DOHH2 (cell line): ENCODE results near the gene YIPF5.

Experiments
- H3F3A ChIP-seq: fragments of 200-600 bp; sonication (generic), shearing (Covaris generic); 2 replicates; pipeline ENCODE4 v1.6.0; 2016; ENCODE audit warnings: antibody characterized with exemption, mild to moderate bottlenecking; ENCODE audit not compliant: control insufficient read depth, insufficient read depth
- H3K27ac ChIP-seq: fragments of 200-600 bp; sonication (generic); 2 replicates; pipeline ENCODE4 v1.5.1; 2014; ENCODE audit warnings: low read depth, mild to moderate bottlenecking, low read length, moderate library complexity
- H3K27me3 ChIP-seq: fragments of 200-600 bp; sonication (generic); 2 replicates; pipeline ENCODE4 v1.6.1; 2014; ENCODE audit warnings: mild to moderate bottlenecking, low read length, mixed read lengths; ENCODE audit not compliant: control insufficient read depth
- H3K36me3 ChIP-seq: fragments of 200-600 bp; sonication (generic); 2 replicates; pipeline ENCODE4 v1.6.1; 2014; ENCODE audit warnings: mild to moderate bottlenecking, low read length, moderate library complexity, mixed read lengths; ENCODE audit not compliant: control insufficient read depth
- H3K4me1 ChIP-seq: fragments of 200-600 bp; sonication (generic); 2 replicates; pipeline ENCODE4 v1.6.1; 2014; ENCODE audit warnings: mild to moderate bottlenecking, low read length, mixed read lengths; ENCODE audit not compliant: control insufficient read depth
- H3K4me2 ChIP-seq: fragments of 200-600 bp; sonication (generic); 2 replicates; pipeline ENCODE4 v1.6.0; 2014; ENCODE audit warnings: mild to moderate bottlenecking, low read length, moderate library complexity
- H3K4me3 ChIP-seq: fragments of 200-600 bp; sonication (generic); 2 replicates; pipeline ENCODE4 v1.5.1; 2014; ENCODE audit warnings: mild to moderate bottlenecking, low read length, mixed read lengths
- H3K79me2 ChIP-seq: fragments of 200-600 bp; sonication (generic); 2 replicates; pipeline ENCODE4 v1.6.1; 2014; ENCODE audit warnings: mild to moderate bottlenecking, low read length, mixed read lengths; ENCODE audit not compliant: control insufficient read depth
- H3K9me2 ChIP-seq: fragments of 200-600 bp; sonication (generic); replicated peaks from 2 replicates; pipeline ENCODE4 v1.6.1; 2014; ENCODE audit warnings: mild to moderate bottlenecking, low read length, mixed read lengths; ENCODE audit not compliant: control insufficient read depth
- H3K9me3 ChIP-seq: fragments of 200-600 bp; sonication (generic); 2 replicates; pipeline ENCODE4 v1.6.1; 2014; ENCODE audit warnings: antibody characterized with exemption, low read length, mixed read lengths; ENCODE audit not compliant: control insufficient read depth, insufficient read depth
- H4K20me1 ChIP-seq: fragments of 200-600 bp; sonication (generic); 2 replicates; pipeline ENCODE4 v1.6.0; 2014; ENCODE audit warnings: low read depth, mild to moderate bottlenecking, antibody characterized with exemption, low read length, moderate library complexity; ENCODE audit not compliant: control insufficient read depth, insufficient read depth
- EZH2phosphoT487 ChIP-seq: fragments of 200-600 bp; sonication (generic); IDR thresholded peaks from 2 replicates; pipeline ENCODE4 v1.6.1; 2017; ENCODE audit warnings: borderline replicate concordance, mild to moderate bottlenecking, antibody characterized with exemption, low read length, moderate library complexity, mixed read lengths
- TF ChIP-seq, protein P1 (sequence below): fragments of 200-600 bp; sonication (generic); IDR thresholded peaks from one replicate; pipeline ENCODE4 v1.5.1; 2014; ENCODE audit warnings: antibody characterized with exemption, mild to moderate bottlenecking, low read depth, low read length; ENCODE audit not compliant: poor library complexity, severe bottlenecking

Gene YIPF5

DNA sequence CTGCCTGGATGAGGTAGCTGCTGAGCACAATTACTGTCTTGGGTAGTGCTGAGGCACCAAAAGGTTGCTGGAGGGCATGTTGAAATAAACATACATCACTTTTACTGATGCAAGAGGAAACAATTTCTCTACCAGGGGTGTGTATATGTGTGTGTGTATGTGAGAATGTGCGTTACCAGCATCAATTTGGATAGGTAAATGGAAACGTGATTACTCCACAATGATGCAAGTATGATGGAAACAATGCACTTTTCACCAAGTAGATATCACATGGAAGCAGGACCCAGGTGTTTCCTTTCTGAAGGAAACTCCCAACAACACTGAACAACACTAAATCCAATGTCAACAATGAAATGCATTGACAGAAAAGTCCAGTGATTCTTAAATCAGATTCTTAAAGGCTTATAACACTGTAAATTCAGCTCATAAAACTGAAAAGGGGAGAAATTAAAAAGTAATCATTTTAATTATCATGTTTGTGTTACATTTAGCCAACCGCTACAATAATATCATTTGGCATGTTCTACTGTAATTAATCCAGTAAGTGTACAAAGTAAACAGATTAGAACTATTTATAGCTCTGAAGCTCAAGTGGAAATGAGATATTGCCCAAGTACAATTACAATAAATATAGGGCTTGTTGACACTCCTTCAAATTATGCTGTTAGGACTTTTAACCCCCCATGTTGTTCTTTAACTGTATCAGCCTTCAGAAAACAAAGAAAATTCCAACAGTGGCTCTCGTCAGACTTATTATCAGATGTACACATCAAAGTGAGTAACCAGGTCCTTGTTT, 25.3 kb downstream of the YIPF5 start:
- H3F3A ChIP-seq = no peaks in the 10 kb centered on the region
- peaks cover 17% of the 10 kb centered on the region for H3K4me1 ChIP-seq
- no peaks in the 10 kb centered on the region for H3K36me3 ChIP-seq
- no peaks in the 10 kb centered on the region for H3K9me2 ChIP-seq
- H4K20me1 ChIP-seq = no peaks in the 10 kb centered on the region
- H3K27me3 ChIP-seq = no peaks in the 10 kb centered on the region
- H3K79me2 ChIP-seq = no peaks in the 10 kb centered on the region
- no peak overlapping the region for H3K4me2 ChIP-seq
- no peak overlapping the region for H3K4me3 ChIP-seq
- H3K9me3 ChIP-seq = no peaks in the 10 kb centered on the region
- no peak overlapping the region for H3K27ac ChIP-seq
- no peak for TF ChIP-seq EZH2phosphoT487
- TF ChIP-seq, protein P1, sequence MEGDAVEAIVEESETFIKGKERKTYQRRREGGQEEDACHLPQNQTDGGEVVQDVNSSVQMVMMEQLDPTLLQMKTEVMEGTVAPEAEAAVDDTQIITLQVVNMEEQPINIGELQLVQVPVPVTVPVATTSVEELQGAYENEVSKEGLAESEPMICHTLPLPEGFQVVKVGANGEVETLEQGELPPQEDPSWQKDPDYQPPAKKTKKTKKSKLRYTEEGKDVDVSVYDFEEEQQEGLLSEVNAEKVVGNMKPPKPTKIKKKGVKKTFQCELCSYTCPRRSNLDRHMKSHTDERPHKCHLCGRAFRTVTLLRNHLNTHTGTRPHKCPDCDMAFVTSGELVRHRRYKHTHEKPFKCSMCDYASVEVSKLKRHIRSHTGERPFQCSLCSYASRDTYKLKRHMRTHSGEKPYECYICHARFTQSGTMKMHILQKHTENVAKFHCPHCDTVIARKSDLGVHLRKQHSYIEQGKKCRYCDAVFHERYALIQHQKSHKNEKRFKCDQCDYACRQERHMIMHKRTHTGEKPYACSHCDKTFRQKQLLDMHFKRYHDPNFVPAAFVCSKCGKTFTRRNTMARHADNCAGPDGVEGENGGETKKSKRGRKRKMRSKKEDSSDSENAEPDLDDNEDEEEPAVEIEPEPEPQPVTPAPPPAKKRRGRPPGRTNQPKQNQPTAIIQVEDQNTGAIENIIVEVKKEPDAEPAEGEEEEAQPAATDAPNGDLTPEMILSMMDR = no peak

DNA sequence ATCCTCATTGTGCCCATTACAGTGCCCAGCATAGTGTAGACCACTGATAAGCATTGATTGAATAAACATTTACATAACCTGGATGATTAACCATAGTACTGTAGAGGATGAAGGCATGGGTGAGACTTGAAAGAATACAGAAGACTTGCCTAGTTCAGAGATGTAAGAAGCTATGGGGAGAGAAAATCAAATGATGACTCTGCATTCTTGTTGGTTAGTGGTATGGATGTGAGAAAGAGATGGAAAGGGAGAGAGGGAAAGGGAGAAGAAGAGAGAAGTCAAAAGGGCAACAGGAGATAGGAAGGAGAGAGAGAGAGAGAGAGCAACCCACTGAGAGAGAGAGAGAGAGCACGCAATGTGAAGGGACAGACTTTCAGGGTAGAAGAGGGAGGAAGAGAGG, 26.8 kb downstream of the YIPF5 start:
- Histone ChIP-seq H3K4me3 (no peak overlapping the region), H4K20me1 (no peaks in the 10 kb centered on the region), H3K36me3 (no peaks in the 10 kb centered on the region), H3F3A (no peaks in the 10 kb centered on the region), H3K27ac (no peak overlapping the region), H3K4me1 (peaks cover 17% of the 10 kb centered on the region), H3K4me2 (no peak overlapping the region), H3K27me3 (no peaks in the 10 kb centered on the region), H3K9me2 (no peaks in the 10 kb centered on the region), H3K79me2 (no peaks in the 10 kb centered on the region), H3K9me3 (no peaks in the 10 kb centered on the region)
- TF ChIP-seq EZH2phosphoT487 = no peak
- TF ChIP-seq, protein P1 = no peak

DNA sequence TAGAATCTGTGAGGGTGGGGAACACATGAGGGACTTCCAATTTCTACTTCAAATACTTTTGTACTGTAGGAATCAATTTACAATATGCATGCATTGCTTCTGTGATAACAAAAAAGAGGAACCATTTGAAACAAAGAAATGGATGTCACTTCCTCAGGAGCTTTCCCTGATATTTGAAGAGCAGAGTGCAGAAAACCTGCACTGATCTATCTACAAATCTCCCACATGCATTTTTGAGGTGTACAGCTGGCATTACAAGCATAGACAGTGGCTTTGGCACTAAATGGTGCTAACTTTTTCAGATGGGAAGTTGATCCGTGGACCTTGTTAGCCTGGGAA, 27.7 kb downstream of the YIPF5 start:
- Histone ChIP-seq H3K9me2 (no peaks in the 10 kb centered on the region), H3K4me2 (peak overlapping the region; percentile 45; the same call in 1 of the 2 replicates), H3K27ac (no peak overlapping the region), H3K79me2 (no peaks in the 10 kb centered on the region), H3K27me3 (no peaks in the 10 kb centered on the region), H3K9me3 (no peaks in the 10 kb centered on the region), H3K4me3 (no peak overlapping the region), H3K4me1 (peaks cover 17% of the 10 kb centered on the region), H3K36me3 (no peaks in the 10 kb centered on the region), H3F3A (no peaks in the 10 kb centered on the region), H4K20me1 (no peaks in the 10 kb centered on the region)
- TF ChIP-seq EZH2phosphoT487 = no peak
- TF ChIP-seq, protein P1 = no peak
